T-cell (primary cell): Measurements from ENCODE around the gene PTP4A1. TPM values are rescaled to one million over a fixed set of nuclear protein-coding genes. Genes with fewer than 3 reads are reported as not detected.
A peak's percentile ranks its signal among the peaks of the same experiment; 100 is the strongest.
"Not testable (repeated sequence)": the region's sequence is repeated elsewhere in the genome, so short reads cannot be mapped to it uniquely, and the experiment has no call there.

Experiments used
- ATAC-seq, 4 experiments: fragments of 200-7000 bp in 3 of 4; fragments of 150-1000 bp in 1 of 4; cut with Tn5 transposase; replicated peaks in 1 of 4; 1 replicate in 3 of 4; 2 replicates in 1 of 4; pipeline ENCODE4 v1.10.0; 2021; ENCODE audit warnings: moderate library complexity in 3 of 4, mild to moderate bottlenecking in 2 of 4, moderate number of reproducible peaks in 1 of 4
- CTCF ChIA-PET, 2 donors: fragments of 300-600 bp; sonication (Branson Sonifier 250); formaldehyde crosslinking; loops; one replicate each; lab custom pipeline; 2022; ENCODE audit warnings: antibody characterized with exemption in 2 of 2; lab: Charles Lee
- POLR2A ChIA-PET, 2 donors: fragments of 300-600 bp; sonication (Branson Sonifier 250); formaldehyde crosslinking; loops; one replicate each; lab custom pipeline; 2022; ENCODE audit warnings: antibody characterized with exemption in 2 of 2; lab: Charles Lee
- DNase-seq, 35 experiments: peaks; one replicate each; pipeline versions ENCODE4 v3.0.0 to v3.0.0-alpha.2; 2013 to 2023
- H3K27ac ChIP-seq: one replicate; pipeline ENCODE4 v1.5.1; 2013; ENCODE audit warnings: low read length
- H3K27me3 ChIP-seq, 2 experiments: replicated peaks in 1 of 2; 1 replicate in 1 of 2; 2 replicates in 1 of 2; pipeline versions ENCODE4 v1.6.1 to v1.7.0; 2013; ENCODE audit warnings: low read length in 1 of 2, mixed read lengths in 1 of 2; ENCODE audit not compliant: control insufficient read depth in 2 of 2, insufficient read depth in 2 of 2; ENCODE audit errors: extremely low read depth in 1 of 2
- H3K36me3 ChIP-seq, 2 donors: 1 replicate in 1 of 2; 2 replicates in 1 of 2; pipeline versions ENCODE4 v1.6.1 to v1.7.0; 2013; ENCODE audit warnings: low read length in 1 of 2; ENCODE audit not compliant: control insufficient read depth in 2 of 2, insufficient read depth in 1 of 2; ENCODE audit errors: extremely low read depth in 1 of 2
- H3K4me1 ChIP-seq, 2 experiments: 1 replicate in 1 of 2; 2 replicates in 1 of 2; pipeline versions ENCODE4 v1.6.1 to v1.7.0; 2013; ENCODE audit warnings: low read length in 2 of 2, mixed read lengths in 1 of 2; ENCODE audit not compliant: insufficient read depth in 2 of 2, control insufficient read depth in 1 of 2; ENCODE audit errors: extremely low read depth in 1 of 2
- H3K4me3 ChIP-seq, 2 donors: 1 replicate in 1 of 2; 2 replicates in 1 of 2; pipeline versions ENCODE4 v1.5.1 to v1.7.0; 2013; ENCODE audit warnings: mild to moderate bottlenecking in 2 of 2, low read length in 1 of 2, moderate library complexity in 1 of 2; ENCODE audit not compliant: control insufficient read depth in 1 of 2; ENCODE audit errors: extremely low read depth in 1 of 2
- H3K9me3 ChIP-seq: 2 replicates; pipeline ENCODE4 v1.7.0; 2013
- H3K27ac Mint-ChIP-seq, 2 donors: one replicate each; pipeline ENCODE4 v1.8.0; 2020 to 2021; ENCODE audit warnings: mild to moderate bottlenecking in 2 of 2, mixed read lengths in 2 of 2
- H3K27me3 Mint-ChIP-seq, 2 donors: one replicate each; pipeline ENCODE4 v1.8.0; 2021 to 2022; ENCODE audit warnings: mixed read lengths in 2 of 2
- H3K36me3 Mint-ChIP-seq: one replicate; pipeline ENCODE4 v1.8.0; 2021; ENCODE audit warnings: mixed read lengths
- H3K4me1 Mint-ChIP-seq, 3 donors: one replicate each; pipeline ENCODE4 v1.8.0; 2020 to 2022; ENCODE audit warnings: mixed read lengths in 3 of 3, mild to moderate bottlenecking in 1 of 3
- H3K4me3 Mint-ChIP-seq, 3 donors: one replicate each; pipeline ENCODE4 v1.8.0; 2020 to 2022; ENCODE audit warnings: mild to moderate bottlenecking in 3 of 3, mixed read lengths in 3 of 3, moderate library complexity in 3 of 3
- H3K9me3 Mint-ChIP-seq, 3 donors: one replicate each; pipeline ENCODE4 v1.8.0; 2020 to 2022; ENCODE audit warnings: mixed read lengths in 3 of 3
- WGBS: methylation state at CpG from one replicate; pipeline ENCODE4 v1.1.5; 2013; ENCODE audit warnings: missing lambda C conversion rate; ENCODE audit not compliant: insufficient coverage; 5-methylcytosine and 5-hydroxymethylcytosine counted together
- total RNA-seq, 35 experiments: library from RNA in 6 of 35; stranded (reverse) in 6 of 35; fragments of 120-200 nt in 1 of 35; gene quantifications; one replicate each; pipeline versions ENCODE4 v1.2.1 to v1.2.4 and lab custom pipeline; 2013 to 2026

PTP4A1 gene
- total RNA-seq, 5 donors from 2014 or later (not counting 1 experiment from before 2014, with no cell fraction given): 28.9 to 160 (median 32.0) TPM

DNA sequence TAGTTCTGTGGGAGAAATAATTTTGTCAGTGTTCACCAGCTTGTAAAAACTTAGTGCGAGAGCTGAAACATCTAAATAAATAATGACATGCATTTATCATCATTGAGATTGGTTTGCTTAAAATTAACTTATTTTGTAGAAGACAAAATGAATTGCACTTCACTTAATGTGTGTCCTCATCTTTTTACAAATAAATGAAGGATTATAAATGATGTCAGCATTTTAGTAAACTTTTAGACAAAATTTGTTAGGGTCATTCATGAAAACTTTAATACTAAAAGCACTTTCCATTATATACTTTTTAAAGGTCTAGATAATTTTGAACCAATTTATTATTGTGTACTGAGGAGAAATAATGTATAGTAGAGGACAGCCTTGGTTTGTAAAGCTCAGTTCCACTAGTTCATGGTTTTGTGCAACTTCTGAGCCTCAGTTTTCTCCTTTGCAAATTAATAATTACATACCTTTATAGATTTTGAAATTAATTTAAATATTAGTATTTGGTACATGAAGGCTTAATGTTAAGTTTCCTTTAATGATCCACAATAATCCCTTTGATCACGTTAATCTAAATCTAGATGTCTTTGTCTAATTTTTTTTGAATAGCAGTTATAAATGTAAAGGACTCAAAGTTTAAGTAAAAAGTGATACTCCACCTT, 9.2 kb downstream of the PTP4A1 start:
- ChIA-PET POLR2A (interaction anchor here (0.5 to 0.8 kb wide), 4 partner anchors 12 to 55 kb away, joined by 3 to 5 read pairs (median 4); no protein-coding TSS in a partner anchor), CTCF (no interaction called here)
- Histone ChIP-seq H3K36me3 (peaks cover 0 to 34% of the 10 kb centered on the region in 2 donors), H3K4me1 (no peaks in the 10 kb centered on the region), H3K27me3 (no peaks in the 10 kb centered on the region), H3K27ac (no peak overlapping the region), H3K4me3 (no peak overlapping the region), H3K9me3 (no peaks in the 10 kb centered on the region)
- Mint-ChIP-seq H3K36me3 (peaks cover 39% of the 10 kb centered on the region), H3K4me1 (peaks cover 5 to 9% (median 8%) of the 10 kb centered on the region in 3 donors), H3K9me3 (no peaks in the 10 kb centered on the region), H3K27me3 (no peaks in the 10 kb centered on the region), H3K27ac (no peak overlapping the region), H3K4me3 (no peak overlapping the region)
- no peak for ATAC-seq
- DNase-seq: no peak
- no CpG with 5 or more reads among the region's 2 CpGs for WGBS

DNA sequence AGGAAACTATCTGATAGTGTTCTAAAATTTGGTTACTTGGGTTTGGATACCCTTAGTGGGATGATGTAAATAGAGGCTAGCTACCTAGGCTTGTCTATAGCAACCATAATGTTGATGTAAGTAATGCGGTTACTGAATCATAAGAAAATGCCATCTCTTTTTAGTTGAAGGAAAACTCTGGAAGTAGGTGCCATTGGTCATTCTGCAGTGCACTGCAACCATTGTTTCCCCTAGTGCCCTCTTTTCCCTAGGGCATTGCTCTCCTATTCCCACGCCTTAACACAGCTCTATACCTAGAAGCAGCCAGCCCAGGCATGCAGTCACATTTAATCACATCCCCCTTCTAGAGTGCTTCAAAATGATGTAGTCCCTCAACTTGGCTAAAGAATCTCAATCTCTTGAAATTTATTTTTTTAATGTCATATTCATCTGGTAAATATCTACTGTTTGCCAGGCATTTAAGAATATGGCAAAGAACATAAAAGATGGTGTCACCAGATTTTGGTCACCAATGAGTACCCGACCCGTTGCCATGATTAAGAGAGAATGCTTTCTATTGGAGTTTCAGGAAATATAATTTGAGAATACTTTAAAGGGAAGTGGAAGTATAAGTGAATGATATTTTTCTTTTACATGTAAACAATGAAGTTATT, 10.4 kb downstream of the PTP4A1 start:
- Histone ChIP-seq H3K4me3 (no peak overlapping the region), H3K9me3 (no peaks in the 10 kb centered on the region), H3K27me3 (no peaks in the 10 kb centered on the region), H3K27ac (no peak overlapping the region), H3K36me3 (peaks cover 0 to 26% of the 10 kb centered on the region in 2 donors), H3K4me1 (no peaks in the 10 kb centered on the region)
- Mint-ChIP-seq H3K4me1 (no peaks in the 10 kb centered on the region), H3K4me3 (no peak overlapping the region), H3K27me3 (peaks cover 0 to 2% of the 10 kb centered on the region in 2 donors), H3K9me3 (no peaks in the 10 kb centered on the region), H3K27ac (no peak overlapping the region), H3K36me3 (peaks cover 31% of the 10 kb centered on the region)
- POLR2A ChIA-PET: interaction anchor here in 1 of 2 donors (2.4 kb wide), 1 partner anchor 9 kb away, joined by 6 read pairs; no protein-coding TSS in a partner anchor
- 95% methylated on average over 2 of the region's 4 CpGs for WGBS
- CTCF ChIA-PET: interaction anchor here in 1 of 2 donors (0.6 to 1.2 kb wide), 3 partner anchors 8 to 182 kb away, joined by 3 to 5 read pairs (median 3); no protein-coding TSS in a partner anchor
- ATAC-seq (peak in 1 of 4 experiments; percentile 15), DNase-seq (no peak)

DNA sequence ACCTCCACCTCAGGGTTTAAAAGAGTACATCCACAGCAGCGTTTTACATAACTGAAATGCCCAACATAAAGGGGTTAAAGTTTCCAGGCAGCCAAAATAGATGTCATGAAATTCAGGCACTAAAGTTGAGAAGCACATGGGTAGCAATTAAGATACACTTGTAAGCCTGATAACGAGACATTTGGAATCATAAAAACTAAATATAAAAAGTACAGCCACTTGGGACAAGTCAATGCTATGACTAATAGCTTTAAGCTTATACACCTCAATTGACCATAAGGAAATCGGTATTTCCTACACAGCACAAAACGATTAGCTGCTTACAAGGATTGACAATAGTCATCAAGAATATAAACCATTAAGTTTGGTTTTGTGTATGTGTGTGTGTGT, 11.8 kb downstream of the PTP4A1 start:
- DNase-seq (no peak), ATAC-seq (peak in 1 of 4 experiments; percentile 2)
- H3K9me3 Mint-ChIP-seq: no peaks in the 10 kb centered on the region
- no peak overlapping the region for H3K4me3 ChIP-seq
- ChIA-PET CTCF (interaction anchor here (0.5 to 1.2 kb wide), 8 partner anchors 9 to 340 kb away, joined by 3 to 6 read pairs (median 4); no protein-coding TSS in a partner anchor), POLR2A (interaction anchor here (1.1 to 2.4 kb wide), 2 partner anchors 9 to 10 kb away, joined by 3 to 6 read pairs; no protein-coding TSS in a partner anchor)
- H3K4me1 Mint-ChIP-seq: no peaks in the 10 kb centered on the region
- peaks cover 0 to 15% of the 10 kb centered on the region in 2 donors for H3K36me3 ChIP-seq
- H3K4me1 ChIP-seq: no peaks in the 10 kb centered on the region
- no peak overlapping the region for H3K27ac ChIP-seq
- H3K36me3 Mint-ChIP-seq: peaks cover 31% of the 10 kb centered on the region
- H3K27me3 ChIP-seq: no peaks in the 10 kb centered on the region
- WGBS: no CpG with 5 or more reads among the region's 4 CpGs
- H3K4me3 Mint-ChIP-seq: no peak overlapping the region
- no peaks in the 10 kb centered on the region for H3K9me3 ChIP-seq
- H3K27ac Mint-ChIP-seq: no peak overlapping the region
- H3K27me3 Mint-ChIP-seq: peaks cover 0 to 2% of the 10 kb centered on the region in 2 donors

DNA sequence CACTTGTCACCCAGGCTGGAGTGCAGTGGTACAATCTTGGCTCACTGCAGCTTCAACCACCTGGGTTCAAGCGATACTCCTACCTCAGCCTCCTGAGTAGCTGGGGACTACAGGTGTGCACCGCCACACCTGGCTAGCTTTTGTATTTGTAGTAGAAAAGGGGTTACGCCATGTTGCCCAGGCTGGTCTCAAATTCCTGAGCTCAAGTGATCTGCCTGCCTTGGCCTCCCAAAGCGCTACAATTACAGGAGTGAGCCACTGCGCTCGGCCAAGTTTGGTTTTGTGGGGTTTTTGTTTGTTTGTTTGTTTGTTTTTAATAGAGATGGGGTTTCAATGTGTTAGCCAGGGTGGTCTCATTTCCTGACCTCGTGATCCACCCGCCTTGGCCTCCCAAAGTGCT, 12.3 kb downstream of the PTP4A1 start:
- WGBS: 98% methylated on average over 6 of the region's 8 CpGs
- Histone ChIP-seq H3K27me3 (no peaks in the 10 kb centered on the region), H3K4me3 (no peak overlapping the region), H3K4me1 (no peaks in the 10 kb centered on the region), H3K27ac (no peak overlapping the region), H3K36me3 (peaks cover 0 to 12% of the 10 kb centered on the region in 2 donors), H3K9me3 (no peaks in the 10 kb centered on the region)
- DNase-seq (no peak), ATAC-seq (peak in 1 of 4 experiments; percentile 6)
- no peaks in the 10 kb centered on the region for H3K9me3 Mint-ChIP-seq
- POLR2A ChIA-PET: interaction anchor here (1.1 to 2.4 kb wide), 2 partner anchors 8 to 11 kb away, joined by 3 to 6 read pairs; no protein-coding TSS in a partner anchor
- H3K36me3 Mint-ChIP-seq: peaks cover 30% of the 10 kb centered on the region
- CTCF ChIA-PET: interaction anchor here (0.6 to 1.1 kb wide), 3 partner anchors 8 to 14 kb away, joined by 4 to 5 read pairs (median 4); no protein-coding TSS in a partner anchor
- no peak overlapping the region for H3K27ac Mint-ChIP-seq
- no peaks in the 10 kb centered on the region for H3K4me1 Mint-ChIP-seq
- H3K27me3 Mint-ChIP-seq: peaks cover 0 to 2% of the 10 kb centered on the region in 2 donors
- H3K4me3 Mint-ChIP-seq: no peak overlapping the region

DNA sequence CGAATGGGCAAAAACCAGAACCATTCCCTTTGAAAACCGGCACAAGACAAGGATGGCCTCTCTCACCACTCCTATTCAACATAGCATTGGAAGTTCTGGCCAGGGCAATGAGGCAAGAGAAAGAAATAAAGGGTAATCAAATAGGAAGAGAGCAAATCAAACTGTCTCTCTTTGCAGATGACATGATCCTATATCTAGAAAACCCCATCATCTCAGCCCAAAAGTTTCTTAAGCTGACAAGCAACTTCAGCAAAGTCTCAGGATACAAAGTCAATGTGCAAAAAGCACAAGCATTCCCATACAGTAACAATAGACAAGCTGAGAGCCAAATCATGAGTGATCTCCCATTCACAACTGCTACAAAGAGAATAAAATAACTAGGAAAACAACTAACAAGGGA, 13.4 kb downstream of the PTP4A1 start:
- ATAC-seq, H3K36me3 ChIP-seq, H3K4me3 ChIP-seq, H3K4me3 Mint-ChIP-seq, H3K27ac ChIP-seq, POLR2A ChIA-PET, CTCF ChIA-PET, H3K4me1 Mint-ChIP-seq, H3K27me3 Mint-ChIP-seq, H3K9me3 Mint-ChIP-seq, H3K27me3 ChIP-seq, H3K27ac Mint-ChIP-seq, H3K9me3 ChIP-seq, H3K4me1 ChIP-seq, DNase-seq: not testable (repeated sequence)
- peaks cover 19% of the 10 kb centered on the region for H3K36me3 Mint-ChIP-seq
- no CpG with 5 or more reads among the region's 2 CpGs for WGBS

DNA sequence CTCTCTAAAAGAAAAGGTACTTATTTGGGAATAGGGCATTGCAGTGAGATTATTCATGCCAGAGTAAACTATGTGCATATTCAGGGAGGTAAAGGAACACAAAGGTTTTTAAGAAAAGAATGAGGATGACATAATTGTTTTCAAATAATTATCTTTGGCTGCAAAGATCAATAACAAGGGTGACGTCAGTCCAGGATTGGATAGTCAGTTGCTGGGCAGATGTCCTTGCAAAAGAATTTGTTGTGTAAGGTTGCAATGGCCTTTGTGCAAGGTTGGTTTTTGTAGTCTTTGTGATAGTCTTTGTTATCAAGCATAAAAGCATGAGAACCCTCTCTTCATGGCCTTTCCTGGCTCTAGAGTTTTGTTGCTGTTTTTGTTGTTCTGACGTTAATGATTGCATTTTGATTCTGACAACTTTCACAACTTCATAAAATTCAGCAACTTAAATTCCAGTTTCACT, 17.7 kb downstream of the PTP4A1 start:
- 75% methylated on average over 1 of the region's 2 CpGs for WGBS
- Mint-ChIP-seq H3K27me3 (peaks cover 0 to 2% of the 10 kb centered on the region in 2 donors), H3K4me3 (no peak overlapping the region), H3K9me3 (no peaks in the 10 kb centered on the region), H3K36me3 (no peaks in the 10 kb centered on the region), H3K27ac (no peak overlapping the region), H3K4me1 (no peaks in the 10 kb centered on the region)
- no peaks in the 10 kb centered on the region for H3K36me3 ChIP-seq
- no peaks in the 10 kb centered on the region for H3K27me3 ChIP-seq
- no peak for ATAC-seq
- H3K9me3 ChIP-seq: no peaks in the 10 kb centered on the region
- no peak overlapping the region for H3K4me3 ChIP-seq
- CTCF ChIA-PET: no interaction called here
- no peaks in the 10 kb centered on the region for H3K4me1 ChIP-seq
- no peak for DNase-seq
- POLR2A ChIA-PET: no interaction called here
- no peak overlapping the region for H3K27ac ChIP-seq
